Neural crest cell (in vitro differentiated cells): ENCODE results near the gene CARD16. TPM values are rescaled to one million over a fixed set of nuclear protein-coding genes. Genes with fewer than 3 reads are reported as not detected.
"Not testable (repeated sequence)": the region's sequence is repeated elsewhere in the genome, so short reads cannot be mapped to it uniquely, and the experiment has no call there.

ENCODE experiments used
- DNase-seq: peaks from one replicate; pipeline ENCODE4 v3.0.0; 2021; ENCODE audit warnings: low read depth, mixed read lengths, low spot score
- H3K27ac Mint-ChIP-seq: one replicate; pipeline ENCODE4 v1.8.0; 2021; ENCODE audit warnings: mild to moderate bottlenecking, mixed read lengths; ENCODE audit not compliant: unreplicated experiment
- H3K27me3 Mint-ChIP-seq: 2 replicates; pipeline ENCODE4 v1.8.0; 2021; ENCODE audit warnings: low read depth, mild to moderate bottlenecking, mixed read lengths
- H3K36me3 Mint-ChIP-seq: 2 replicates; pipeline ENCODE4 v1.8.0; 2021; ENCODE audit warnings: low read depth, mild to moderate bottlenecking, mixed read lengths
- H3K4me1 Mint-ChIP-seq: 2 replicates; pipeline ENCODE4 v1.8.0; 2021; ENCODE audit warnings: mixed read lengths
- H3K4me3 Mint-ChIP-seq: one replicate; pipeline ENCODE4 v1.8.0; 2021; ENCODE audit warnings: mild to moderate bottlenecking, mixed read lengths
- H3K9me3 Mint-ChIP-seq: 2 replicates; pipeline ENCODE4 v1.8.0; 2021; ENCODE audit warnings: mixed read lengths
- CTCF ChIP-seq: fragments of 200-600 bp; sonication (generic); conservative IDR thresholded peaks from 2 replicates; pipeline ENCODE4 v1.5.0; 2021; ENCODE audit warnings: antibody characterized with exemption, mild to moderate bottlenecking
- long read RNA-seq: library from polyadenylated mRNA; unstranded; transcript quantifications from one replicate; pipeline ENCODE4 v2.0.0, GENCODE V29; 2020
- total RNA-seq: library from RNA; stranded (reverse); gene quantifications from 2 replicates; pipeline ENCODE4 v1.2.1, GENCODE V29; 2021

The CARD16 gene
- total RNA-seq: not detected in 2 replicates
- long read RNA-seq: 0 reads

DNA sequence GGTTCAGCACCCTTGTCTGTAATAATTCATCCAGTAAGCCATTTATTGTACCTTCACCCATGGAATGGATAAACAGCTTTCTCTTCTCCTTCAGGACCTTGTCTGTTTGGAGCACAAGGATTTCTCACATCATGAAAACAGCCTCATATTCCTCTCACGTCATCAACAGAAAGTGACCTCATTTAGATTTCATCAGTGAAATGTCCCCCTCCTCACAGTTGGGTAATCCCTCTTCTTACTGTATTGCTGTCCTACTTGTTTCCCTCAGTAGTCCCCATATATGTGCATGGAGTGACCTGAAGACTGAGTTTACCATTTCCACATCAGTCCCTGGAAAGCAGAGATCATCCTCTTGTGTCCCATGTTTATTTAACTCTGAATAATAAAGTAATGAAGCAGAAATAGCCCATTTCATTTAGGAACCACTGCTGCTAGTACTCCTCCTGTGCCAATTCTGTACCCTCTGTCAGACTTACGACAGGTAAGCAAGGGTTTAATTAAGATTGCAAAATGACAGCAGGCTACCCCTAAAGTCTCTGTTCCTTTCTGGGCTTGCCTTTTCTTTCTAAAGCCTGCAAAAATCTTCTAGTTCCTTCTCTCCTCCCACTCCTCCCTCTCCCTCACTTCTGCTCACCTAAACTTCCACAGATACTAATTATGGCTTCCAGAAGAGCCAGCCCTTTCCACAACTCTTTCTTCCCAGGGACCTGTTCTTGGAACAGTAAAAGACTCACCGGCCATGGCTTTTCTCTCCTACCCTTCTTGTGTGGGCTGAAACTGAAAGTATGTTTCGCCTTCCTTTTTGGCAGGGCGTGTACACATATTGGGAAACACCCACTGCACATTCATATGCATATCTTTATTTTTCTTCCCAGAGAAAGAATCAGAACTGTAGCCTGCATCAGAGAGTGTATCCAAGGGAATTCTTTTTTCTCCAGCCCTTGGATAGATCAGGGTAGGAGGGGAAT is at the start of gene CARD16:
CARD16 (minus strand) TSS at position 779 of the 968 bp plus-strand sequence; CDS start at position 741, 38 bp downstream.
- H3K9me3 Mint-ChIP-seq, H3K27ac Mint-ChIP-seq, H3K4me3 Mint-ChIP-seq, H3K27me3 Mint-ChIP-seq, H3K36me3 Mint-ChIP-seq, DNase-seq, H3K4me1 Mint-ChIP-seq: not testable (repeated sequence)

- Mint-ChIP-seq H3K27me3 (peaks cover 3% of the 10 kb centered on the region), H3K36me3 (no peaks in the 10 kb centered on the region), H3K9me3 (peaks cover under 1% of the 10 kb centered on the region), H3K27ac (no peak overlapping the region), H3K4me1 (peaks cover 3% of the 10 kb centered on the region), H3K4me3 (no peak overlapping the region)
- no peak for DNase-seq
- TF ChIP-seq CTCF: no peak
Measured at GRCh38 chr11:105092256-105093239, 47.4 kb upstream of the CARD16 start.

GRCh38 chr11:105081412-105082150 is 36.4 kb upstream of the CARD16 start:
- Mint-ChIP-seq H3K27me3 (peaks cover 7% of the 10 kb centered on the region), H3K36me3 (no peaks in the 10 kb centered on the region), H3K4me3 (no peak overlapping the region), H3K4me1 (peaks cover 14% of the 10 kb centered on the region), H3K9me3 (peaks cover 3% of the 10 kb centered on the region), H3K27ac (no peak overlapping the region)
- DNase-seq: no peak
- TF ChIP-seq CTCF: no peak

DNA sequence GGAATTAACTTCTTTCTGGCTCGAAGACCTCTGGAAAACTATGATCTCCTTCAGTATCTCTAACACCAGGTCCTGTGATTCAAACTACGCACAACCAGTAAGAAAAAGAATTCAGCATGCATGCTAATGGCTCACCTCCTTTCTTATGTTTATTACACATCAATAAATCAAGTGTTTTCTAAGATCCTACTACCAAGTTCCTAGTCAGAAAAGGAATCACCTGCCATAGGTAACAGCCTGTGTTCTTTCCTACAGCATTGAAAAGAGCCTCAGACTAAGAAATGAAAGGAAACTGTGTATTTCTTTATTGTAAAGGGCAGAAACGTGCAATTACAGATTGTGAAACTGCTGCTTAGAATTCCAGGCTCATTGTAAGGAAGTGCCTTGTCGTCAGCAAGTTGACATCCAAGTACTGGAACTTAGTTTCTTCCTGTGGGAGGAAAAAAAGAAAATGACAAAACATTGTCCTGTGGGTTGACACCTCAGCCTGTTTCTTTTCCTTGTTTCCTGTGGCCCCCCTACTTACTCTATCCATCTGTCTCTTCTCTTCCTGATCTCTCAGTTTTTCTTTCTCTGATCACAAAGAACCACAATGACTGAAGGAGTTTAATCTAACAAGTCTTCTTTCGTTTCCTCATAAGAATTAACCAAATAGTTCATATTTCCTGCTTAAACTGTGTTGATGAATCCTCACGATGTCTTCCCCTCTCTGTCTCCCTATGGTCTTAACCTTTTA is 35.2 kb upstream of the CARD16 start:
- not testable (repeated sequence) for H3K36me3 Mint-ChIP-seq, H3K27ac Mint-ChIP-seq, DNase-seq, H3K9me3 Mint-ChIP-seq, H3K4me3 Mint-ChIP-seq, H3K27me3 Mint-ChIP-seq
- peaks cover 14% of the 10 kb centered on the region for H3K4me1 Mint-ChIP-seq

DNA sequence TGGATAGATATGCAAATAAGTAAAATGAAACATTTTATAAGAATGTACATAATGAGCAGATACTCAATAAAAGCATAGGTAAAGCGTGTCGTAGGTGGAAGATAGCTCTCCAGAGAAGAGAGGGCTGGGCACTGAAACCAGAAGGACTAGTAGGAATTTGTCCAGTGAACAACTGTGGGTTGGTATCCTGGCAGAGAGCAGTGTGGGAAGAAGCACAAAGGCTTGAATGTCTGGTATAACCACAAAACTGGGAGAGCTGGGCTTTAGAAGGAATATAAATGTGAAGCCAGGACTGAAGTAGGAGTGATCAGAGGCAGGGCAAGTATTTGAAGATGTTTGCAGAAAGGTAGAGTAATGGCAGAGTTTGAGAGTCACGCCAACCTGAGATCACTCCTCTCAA is 33.1 kb upstream of the CARD16 start:
- Mint-ChIP-seq H3K27ac (no peak overlapping the region), H3K4me3 (no peak overlapping the region), H3K4me1 (peaks cover 14% of the 10 kb centered on the region), H3K36me3 (no peaks in the 10 kb centered on the region), H3K27me3 (peaks cover 2% of the 10 kb centered on the region), H3K9me3 (peaks cover 3% of the 10 kb centered on the region)
- DNase-seq: no peak
- TF ChIP-seq CTCF: no peak

- not testable (repeated sequence) for H3K36me3 Mint-ChIP-seq, H3K27me3 Mint-ChIP-seq, H3K4me3 Mint-ChIP-seq, DNase-seq, H3K9me3 Mint-ChIP-seq, H3K27ac Mint-ChIP-seq
- peaks cover 14% of the 10 kb centered on the region for H3K4me1 Mint-ChIP-seq
Measured at GRCh38 chr11:105077141-105077790, 32.1 kb upstream of the CARD16 start.
